ENCODE results near the gene FZD4. TPM values are rescaled to one million over a fixed set of nuclear protein-coding genes. Genes with fewer than 3 reads are reported as not detected.
"Not testable (repeated sequence)": the region's sequence is repeated elsewhere in the genome, so short reads cannot be mapped to it uniquely, and the experiment has no call there.

The FZD4 gene
- total and polyA plus RNA-seq, 4 donors, result 6.6 to 24.5 (median 12.9) TPM

DNA sequence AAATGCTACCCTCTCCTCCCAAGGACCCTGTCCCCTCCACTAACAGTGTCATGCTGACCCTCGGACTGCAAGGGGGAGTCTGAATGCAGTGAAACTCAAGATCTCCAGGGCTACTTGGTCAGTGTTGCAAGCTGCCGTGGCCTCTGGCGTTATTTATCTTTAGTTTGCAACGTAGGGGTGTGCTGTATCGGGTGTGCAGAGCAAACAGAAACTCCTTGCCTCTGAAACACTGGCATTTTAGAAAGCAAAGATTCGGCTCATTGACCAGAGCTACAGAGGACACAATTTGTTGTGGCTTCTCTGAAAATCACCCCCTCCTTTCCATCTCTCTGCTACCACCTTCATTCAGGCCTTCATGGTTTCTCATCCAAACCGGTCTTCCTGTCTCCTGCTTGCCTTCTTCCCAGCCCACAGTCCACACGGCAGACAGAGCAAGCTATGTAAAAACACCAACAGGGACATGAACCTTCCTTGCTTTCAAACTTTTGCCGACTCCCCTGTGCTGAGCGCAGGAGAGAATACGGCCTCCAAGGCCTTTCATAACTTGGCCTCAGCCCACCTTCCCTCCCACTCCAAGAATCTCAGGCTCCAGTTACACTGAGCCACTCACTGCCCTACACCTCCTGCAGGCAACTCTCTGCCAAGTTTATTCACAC lies 14.9 kb downstream of the FZD4 start:
- Histone ChIP-seq H3K27ac (ENCODE audit: low read depth, low read length) (peak overlapping the region; percentile 59), H3K36me3 (ENCODE audit: control insufficient read depth, insufficient read depth, low read length) (no peaks in the 10 kb centered on the region), H3K4me1 (ENCODE audit: control insufficient read depth, insufficient read depth, low read length) (peaks cover 3% of the 10 kb centered on the region), H3K4me3 (ENCODE audit: low read depth, low read length) (no peak overlapping the region), H3K9me3 (ENCODE audit: control insufficient read depth, insufficient read depth, low read length) (no peaks in the 10 kb centered on the region), H3K27me3 (ENCODE audit: control insufficient read depth, insufficient read depth, low read length) (no peaks in the 10 kb centered on the region)
- WGBS (ENCODE audit: insufficient coverage), result 56% methylated on average over 11 of the region's 11 CpGs
- DNase-seq (ENCODE audit: low read depth in 4 of 6, low spot score in 6 of 6), result peak in 1 of 6 donors; percentile 53

DNA sequence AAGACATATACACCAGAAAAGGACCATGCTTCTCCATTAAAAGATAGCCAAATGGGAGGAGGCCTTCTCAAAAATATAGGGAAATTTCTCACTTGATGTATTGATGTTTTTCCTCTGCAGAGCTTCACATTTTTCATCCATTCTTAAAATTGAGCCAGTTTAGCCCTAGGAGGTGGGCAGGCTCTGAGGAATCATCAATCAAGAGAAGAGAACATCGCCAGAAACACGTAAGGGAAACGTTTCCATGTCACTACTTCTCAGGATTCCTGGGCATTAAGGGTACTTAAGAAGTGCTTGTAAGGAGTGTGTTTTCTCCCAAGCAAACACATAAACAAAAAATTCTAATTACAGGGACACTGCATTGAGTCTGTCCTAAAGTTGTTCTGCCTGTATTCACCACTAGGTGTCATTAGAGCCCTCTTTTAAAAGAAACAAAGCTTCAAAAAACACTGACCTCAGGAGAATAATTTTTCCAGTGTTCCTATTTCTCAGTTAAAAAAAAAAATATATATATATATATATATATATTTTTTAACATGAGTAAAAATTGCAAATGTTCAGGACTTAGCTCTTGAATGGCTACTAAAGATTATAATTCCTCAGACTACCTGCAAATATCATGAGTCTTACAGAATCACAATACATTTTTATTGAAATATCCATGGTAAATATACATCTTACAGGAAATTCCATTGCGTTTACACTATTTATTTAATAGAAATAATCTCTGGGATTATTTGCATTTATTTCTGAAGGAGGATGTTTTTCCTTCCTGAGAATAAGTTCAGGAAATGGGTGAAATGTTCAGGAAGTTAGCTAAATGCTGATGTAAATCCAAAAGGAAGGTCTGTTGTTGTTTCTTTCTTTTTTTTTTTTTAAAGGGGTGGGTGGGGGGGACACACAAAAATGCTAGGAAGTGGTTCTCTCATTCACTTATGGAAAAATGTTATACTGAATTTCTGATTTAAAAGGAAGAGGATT lies 16.0 kb downstream of the FZD4 start:
- H3K9me3 ChIP-seq (ENCODE audit: control insufficient read depth, insufficient read depth, low read length), result no peaks in the 10 kb centered on the region
- H3K27ac ChIP-seq (ENCODE audit: low read depth, low read length), result peak overlapping the region; percentile 59
- H3K4me1 ChIP-seq (ENCODE audit: control insufficient read depth, insufficient read depth, low read length), result peaks cover 3% of the 10 kb centered on the region
- peak in 4 of 6 donors; percentile 55 to 94 (median 76) for DNase-seq (ENCODE audit: low read depth in 4 of 6, low spot score in 6 of 6)
- no peak overlapping the region for H3K4me3 ChIP-seq (ENCODE audit: low read depth, low read length)
- no CpG with 5 or more reads among the region's 4 CpGs for WGBS (ENCODE audit: insufficient coverage)
- H3K36me3 ChIP-seq (ENCODE audit: control insufficient read depth, insufficient read depth, low read length), result no peaks in the 10 kb centered on the region
- H3K27me3 ChIP-seq (ENCODE audit: control insufficient read depth, insufficient read depth, low read length), result no peaks in the 10 kb centered on the region

DNA sequence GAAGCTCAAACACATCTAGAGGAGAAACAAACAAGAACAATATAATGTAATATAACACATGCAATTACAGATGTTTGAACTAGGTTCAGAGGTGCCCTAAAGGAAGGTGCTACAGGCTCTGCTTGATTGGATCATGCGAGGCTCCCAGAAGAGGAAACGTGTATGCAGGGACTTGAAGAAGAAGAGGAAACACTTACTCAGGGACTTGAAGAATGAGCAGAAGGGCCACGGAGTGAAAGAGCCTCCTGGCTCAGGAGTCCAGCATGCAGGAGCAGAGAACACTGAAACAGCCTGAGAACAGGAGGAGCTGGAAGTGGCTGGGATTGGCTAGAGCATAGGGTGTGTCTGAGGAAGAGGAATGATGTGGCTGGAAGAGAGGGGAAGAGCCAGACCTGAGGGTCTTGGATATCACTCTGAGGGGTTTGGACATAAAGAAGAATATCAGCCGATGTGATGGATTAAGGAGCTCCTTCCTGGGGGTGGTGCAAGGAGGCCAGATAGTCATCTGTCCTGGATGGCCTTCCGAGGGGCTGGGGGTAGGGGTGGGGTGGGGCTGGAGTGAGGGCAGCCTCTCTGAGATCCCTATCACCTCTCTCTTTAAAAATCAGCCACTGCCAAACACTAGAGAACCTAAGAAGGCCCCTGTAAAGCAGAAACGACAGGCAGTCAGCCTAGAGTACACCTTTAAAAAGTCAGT lies 16.8 kb downstream of the FZD4 start:
- no peaks in the 10 kb centered on the region for H3K9me3 ChIP-seq (ENCODE audit: control insufficient read depth, insufficient read depth, low read length)
- H3K27me3 ChIP-seq (ENCODE audit: control insufficient read depth, insufficient read depth, low read length), result no peaks in the 10 kb centered on the region
- H3K4me3 ChIP-seq (ENCODE audit: low read depth, low read length), result no peak overlapping the region
- peaks cover 3% of the 10 kb centered on the region for H3K4me1 ChIP-seq (ENCODE audit: control insufficient read depth, insufficient read depth, low read length)
- WGBS (ENCODE audit: insufficient coverage), result 76% methylated on average over 4 of the region's 6 CpGs
- DNase-seq (ENCODE audit: low read depth in 4 of 6, low spot score in 6 of 6), result no peak
- no peaks in the 10 kb centered on the region for H3K36me3 ChIP-seq (ENCODE audit: control insufficient read depth, insufficient read depth, low read length)
- no peak overlapping the region for H3K27ac ChIP-seq (ENCODE audit: low read depth, low read length)

DNA sequence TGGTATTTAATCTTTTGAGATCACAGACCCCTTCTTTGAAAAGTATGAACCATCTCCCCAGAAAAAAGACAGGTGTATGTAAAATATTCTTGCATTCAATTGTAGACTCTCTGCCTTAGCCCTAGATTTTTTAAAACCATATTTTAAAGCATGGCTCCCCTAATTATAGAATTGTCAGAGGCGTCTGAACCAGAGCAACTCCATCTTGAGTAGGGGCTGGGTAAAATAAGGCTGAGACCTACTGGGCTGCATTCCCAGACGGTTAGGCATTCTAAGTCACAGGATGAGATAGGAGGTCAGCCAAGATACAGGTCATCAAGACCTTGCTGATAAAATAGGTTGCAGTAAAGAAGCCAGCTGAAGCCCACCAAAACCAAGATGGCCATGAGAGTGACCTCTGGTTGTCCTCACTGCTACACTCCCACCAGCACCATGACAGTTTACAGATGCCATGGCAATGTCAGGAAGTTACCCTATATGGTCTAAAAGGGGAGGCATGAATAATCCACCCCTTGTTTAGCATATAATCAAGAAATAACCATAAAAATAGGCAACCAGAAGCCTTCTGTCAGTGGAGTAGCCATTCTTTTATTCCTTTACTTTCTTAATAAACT lies 17.9 kb downstream of the FZD4 start:
- WGBS (ENCODE audit: insufficient coverage), result 90% methylated on average over 2 of the region's 2 CpGs
- not testable (repeated sequence) for H3K36me3 ChIP-seq (ENCODE audit: control insufficient read depth, insufficient read depth, low read length)

DNA sequence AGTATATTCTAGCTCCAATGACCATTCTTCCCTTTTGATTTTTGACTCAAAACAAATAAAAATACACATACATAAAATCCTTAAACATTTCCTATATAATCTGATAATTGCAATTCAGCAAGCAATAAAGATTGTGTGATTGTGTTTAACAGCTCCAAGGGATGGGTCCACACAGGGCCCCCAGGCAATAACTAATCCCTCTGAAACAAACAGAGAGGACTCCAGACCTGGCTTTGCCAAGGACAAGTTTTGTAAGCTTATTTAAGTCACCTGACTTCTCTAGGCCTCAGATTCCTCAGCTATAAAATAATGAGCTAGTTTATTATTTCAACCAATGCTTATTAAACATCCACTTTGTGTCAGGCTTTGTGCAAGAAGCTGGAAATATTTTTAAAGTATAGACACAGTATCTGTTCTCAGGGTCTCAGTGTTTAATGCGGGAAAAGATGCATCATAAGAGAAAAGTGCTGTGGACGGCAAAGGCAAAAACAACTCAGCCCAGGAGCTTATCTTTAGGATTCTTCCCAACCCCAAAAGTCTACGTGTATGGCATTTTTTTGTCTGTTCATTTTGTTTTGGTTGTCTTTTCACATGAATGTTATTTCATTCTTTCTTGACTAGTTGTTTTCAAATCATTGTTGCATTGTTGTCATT lies 20.1 kb downstream of the FZD4 start:
- H3K36me3 ChIP-seq (ENCODE audit: control insufficient read depth, insufficient read depth, low read length), result no peaks in the 10 kb centered on the region
- no peaks in the 10 kb centered on the region for H3K27me3 ChIP-seq (ENCODE audit: control insufficient read depth, insufficient read depth, low read length)
- H3K4me3 ChIP-seq (ENCODE audit: low read depth, low read length), result no peak overlapping the region
- WGBS (ENCODE audit: insufficient coverage), result no CpG with 5 or more reads among the region's 3 CpGs
- H3K27ac ChIP-seq (ENCODE audit: low read depth, low read length), result no peak overlapping the region
- H3K4me1 ChIP-seq (ENCODE audit: control insufficient read depth, insufficient read depth, low read length), result peaks cover 7% of the 10 kb centered on the region
- no peak for DNase-seq (ENCODE audit: low read depth in 4 of 6, low spot score in 6 of 6)
- no peaks in the 10 kb centered on the region for H3K9me3 ChIP-seq (ENCODE audit: control insufficient read depth, insufficient read depth, low read length)

More for the DNA sequence above, 17.9 kb downstream of the FZD4 start:
- H3K4me1 ChIP-seq (ENCODE audit: control insufficient read depth, insufficient read depth, low read length); H3K9me3 ChIP-seq (ENCODE audit: control insufficient read depth, insufficient read depth, low read length); H3K4me3 ChIP-seq (ENCODE audit: low read depth, low read length); H3K27me3 ChIP-seq (ENCODE audit: control insufficient read depth, insufficient read depth, low read length); DNase-seq (ENCODE audit: low read depth in 4 of 6, low spot score in 6 of 6); H3K27ac ChIP-seq (ENCODE audit: low read depth, low read length): not testable (repeated sequence)

DNA sequence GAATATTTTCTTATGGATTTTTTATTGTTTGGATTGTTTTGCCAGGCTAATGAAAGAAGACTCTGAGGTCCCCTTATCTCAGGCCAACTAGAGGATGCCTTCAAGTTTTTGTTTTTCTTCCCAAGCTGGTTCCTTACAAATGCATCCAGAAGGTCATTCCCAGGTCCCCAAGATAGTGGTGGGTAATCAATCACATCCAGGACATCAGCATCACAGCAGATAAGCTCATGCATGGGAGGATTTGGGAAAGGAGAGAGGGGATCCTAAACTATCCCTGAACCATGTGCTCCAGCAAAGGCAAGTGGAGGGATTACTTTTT lies 20.7 kb downstream of the FZD4 start:
- Histone ChIP-seq H3K36me3 (ENCODE audit: control insufficient read depth, insufficient read depth, low read length) (no peaks in the 10 kb centered on the region), H3K4me3 (ENCODE audit: low read depth, low read length) (no peak overlapping the region), H3K27me3 (ENCODE audit: control insufficient read depth, insufficient read depth, low read length) (no peaks in the 10 kb centered on the region), H3K27ac (ENCODE audit: low read depth, low read length) (no peak overlapping the region), H3K9me3 (ENCODE audit: control insufficient read depth, insufficient read depth, low read length) (no peaks in the 10 kb centered on the region), H3K4me1 (ENCODE audit: control insufficient read depth, insufficient read depth, low read length) (peaks cover 6% of the 10 kb centered on the region)
- DNase-seq (ENCODE audit: low read depth in 4 of 6, low spot score in 6 of 6), result no peak

DNA sequence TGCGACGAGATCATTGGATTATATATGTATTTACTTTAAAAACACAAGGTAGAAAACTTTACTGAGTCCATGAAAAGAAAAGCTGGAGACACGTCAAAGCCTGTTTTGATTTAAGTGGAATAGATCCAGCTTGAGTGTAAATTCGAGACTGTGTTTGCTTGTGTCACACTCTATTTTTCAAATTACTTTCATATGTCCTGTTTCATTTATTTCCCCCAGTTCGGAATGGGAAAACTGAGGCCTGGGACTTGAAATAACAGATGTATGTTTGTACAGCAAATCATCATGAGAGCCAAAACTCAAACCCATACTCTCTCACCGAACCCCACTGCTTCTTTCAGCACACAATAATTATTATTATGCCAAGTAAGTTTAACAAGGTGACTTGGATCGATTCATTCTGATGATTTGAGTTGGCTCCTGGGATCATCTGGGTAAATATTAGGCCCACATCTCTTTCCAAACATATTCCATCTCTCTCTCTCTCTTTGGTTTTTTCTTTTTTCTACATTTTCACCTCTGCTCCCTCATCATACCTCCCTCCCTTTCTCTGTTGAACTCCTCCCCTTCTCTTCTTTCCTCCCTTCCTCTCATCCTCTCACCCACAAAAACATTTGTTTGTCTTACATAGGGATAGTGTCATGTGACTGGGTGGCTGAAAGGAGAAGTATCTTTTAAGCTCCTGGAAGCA lies 21.2 kb downstream of the FZD4 start:
- H3K27ac ChIP-seq (ENCODE audit: low read depth, low read length), result no peak overlapping the region
- no peak for DNase-seq (ENCODE audit: low read depth in 4 of 6, low spot score in 6 of 6)
- WGBS (ENCODE audit: insufficient coverage), result 67% methylated on average over 1 of the region's 7 CpGs
- H3K36me3 ChIP-seq (ENCODE audit: control insufficient read depth, insufficient read depth, low read length), result no peaks in the 10 kb centered on the region
- H3K9me3 ChIP-seq (ENCODE audit: control insufficient read depth, insufficient read depth, low read length), result no peaks in the 10 kb centered on the region
- H3K4me1 ChIP-seq (ENCODE audit: control insufficient read depth, insufficient read depth, low read length), result peaks cover 6% of the 10 kb centered on the region
- H3K4me3 ChIP-seq (ENCODE audit: low read depth, low read length), result no peak overlapping the region
- H3K27me3 ChIP-seq (ENCODE audit: control insufficient read depth, insufficient read depth, low read length), result no peaks in the 10 kb centered on the region

DNA sequence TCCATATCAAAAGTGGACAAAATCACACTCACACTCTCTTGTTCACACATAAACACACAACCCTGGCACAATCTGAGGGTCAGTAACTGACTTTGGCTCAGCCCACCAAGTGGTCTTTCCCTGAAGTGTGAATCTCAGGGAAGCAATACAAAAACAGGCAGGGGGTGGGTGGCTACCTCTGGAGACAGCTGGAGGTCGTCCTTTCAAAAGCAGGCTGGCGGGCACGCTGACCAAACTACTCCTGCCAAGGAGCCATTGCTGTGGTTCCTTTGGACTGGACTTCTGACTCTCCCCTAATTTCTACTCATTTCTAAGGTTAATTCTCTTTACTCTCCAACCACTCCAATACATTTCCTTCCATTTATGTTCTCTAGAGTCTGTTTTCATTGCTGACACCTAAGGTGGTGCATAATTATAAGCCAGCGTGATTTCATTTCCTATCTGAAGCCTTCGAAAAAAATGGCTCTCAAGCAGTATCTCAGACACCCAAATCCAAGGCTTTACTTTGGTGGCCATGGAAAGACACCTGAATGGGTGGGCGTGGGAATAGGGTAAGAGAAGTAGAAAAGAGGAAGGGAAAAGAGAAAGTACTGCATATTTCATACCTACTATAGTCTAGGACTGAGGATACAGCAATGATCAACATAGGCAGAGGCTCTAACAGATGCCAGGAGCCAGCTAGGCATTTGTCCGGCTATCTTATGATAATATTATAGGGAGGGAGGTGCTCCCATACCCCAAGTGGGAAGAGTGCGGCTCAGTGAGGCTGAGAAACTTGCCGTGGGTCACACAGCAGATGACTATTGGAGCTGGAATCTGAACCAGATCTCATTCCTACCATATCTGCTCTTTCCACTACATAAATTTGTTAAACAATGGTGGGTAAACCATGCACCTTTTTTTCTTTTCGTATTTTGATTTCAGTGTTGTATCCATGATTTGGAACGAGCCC lies 22.0 kb downstream of the FZD4 start:
- Histone ChIP-seq H3K36me3 (ENCODE audit: control insufficient read depth, insufficient read depth, low read length) (no peaks in the 10 kb centered on the region), H3K27ac (ENCODE audit: low read depth, low read length) (no peak overlapping the region), H3K27me3 (ENCODE audit: control insufficient read depth, insufficient read depth, low read length) (no peaks in the 10 kb centered on the region), H3K4me1 (ENCODE audit: control insufficient read depth, insufficient read depth, low read length) (peaks cover 6% of the 10 kb centered on the region), H3K9me3 (ENCODE audit: control insufficient read depth, insufficient read depth, low read length) (no peaks in the 10 kb centered on the region), H3K4me3 (ENCODE audit: low read depth, low read length) (no peak overlapping the region)
- WGBS (ENCODE audit: insufficient coverage), result 52% methylated on average over 3 of the region's 11 CpGs
- no peak for DNase-seq (ENCODE audit: low read depth in 4 of 6, low spot score in 6 of 6)
